CD14-positive monocyte (primary cell): ENCODE measurements around the gene GKAP1. TPM values are rescaled to one million over a fixed set of nuclear protein-coding genes. Genes with fewer than 3 reads are reported as not detected.

Experiments
- DNase-seq, 3 donors: peaks; one replicate each; pipeline ENCODE4 v3.0.0-alpha.2; 2011 to 2022
- H2AFZ ChIP-seq: 2 replicates; pipeline ENCODE4 v1.6.0; 2012; ENCODE audit warnings: mild to moderate bottlenecking, low read depth, low read length, inconsistent platforms; ENCODE audit not compliant: insufficient read depth, poor library complexity, severe bottlenecking
- H3K27ac ChIP-seq, 2 donors: 1 replicate in 1 of 2; 2 replicates in 1 of 2; pipeline ENCODE4 v1.5.1; 2012 to 2013; ENCODE audit warnings: low read length in 2 of 2, control low read depth in 1 of 2, inconsistent platforms in 1 of 2, low read depth in 1 of 2, mild to moderate bottlenecking in 1 of 2
- H3K27me3 ChIP-seq, 2 donors: one replicate each; pipeline versions ENCODE4 v1.6.0 to v1.6.1; 2011 to 2013; ENCODE audit warnings: low read length in 2 of 2; ENCODE audit not compliant: control insufficient read depth in 2 of 2, insufficient read depth in 2 of 2
- H3K36me3 ChIP-seq, 2 donors: replicated peaks in 1 of 2; 1 replicate in 1 of 2; 2 replicates in 1 of 2; pipeline versions ENCODE4 v1.5.1 to v1.6.1; 2012 to 2013; ENCODE audit warnings: low read length in 2 of 2, control low read depth in 1 of 2, inconsistent platforms in 1 of 2, mild to moderate bottlenecking in 1 of 2; ENCODE audit not compliant: insufficient read depth in 2 of 2, control insufficient read depth in 1 of 2
- H3K4me1 ChIP-seq, 2 donors: 1 replicate in 1 of 2; 2 replicates in 1 of 2; pipeline versions ENCODE4 v1.5.1 to v1.6.1; 2012 to 2013; ENCODE audit warnings: low read length in 2 of 2, control low read depth in 1 of 2, inconsistent platforms in 1 of 2, mild to moderate bottlenecking in 1 of 2, moderate library complexity in 1 of 2; ENCODE audit not compliant: insufficient read depth in 2 of 2, control insufficient read depth in 1 of 2
- H3K4me2 ChIP-seq: replicated peaks from 2 replicates; pipeline ENCODE3; 2012; ENCODE audit warnings: low read length, moderate library complexity, mild to moderate bottlenecking; ENCODE audit not compliant: poor library complexity, severe bottlenecking; ENCODE audit errors: extremely low read depth
- H3K4me3 ChIP-seq, 3 experiments: fragments of 200-600 bp in 1 of 3; sonication (generic) in 1 of 3; replicated peaks in 1 of 3; 1 replicate in 2 of 3; 2 replicates in 1 of 3; pipeline ENCODE4 v1.5.1; 2011 to 2013; ENCODE audit warnings: low read length in 3 of 3, mild to moderate bottlenecking in 3 of 3, control low read depth in 2 of 3, low read depth in 2 of 3, inconsistent platforms in 1 of 3, moderate library complexity in 1 of 3
- H3K79me2 ChIP-seq: 2 replicates; pipeline ENCODE4 v1.6.0; 2012; ENCODE audit warnings: mild to moderate bottlenecking, control low read depth, inconsistent platforms, low read length, moderate library complexity; ENCODE audit not compliant: insufficient read depth
- H3K9ac ChIP-seq: 2 replicates; pipeline ENCODE4 v1.6.0; 2017; ENCODE audit warnings: low read length, mild to moderate bottlenecking; ENCODE audit not compliant: insufficient read depth, poor library complexity, severe bottlenecking
- H3K9me3 ChIP-seq, 2 donors: replicated peaks in 1 of 2; 1 replicate in 1 of 2; 2 replicates in 1 of 2; pipeline versions ENCODE4 v1.5.1 to v1.6.1; 2012 to 2013; ENCODE audit warnings: low read length in 2 of 2, control low read depth in 1 of 2; ENCODE audit not compliant: control insufficient read depth in 1 of 2, insufficient read depth in 1 of 2
- H4K20me1 ChIP-seq: 2 replicates; pipeline ENCODE4 v1.6.0; 2012; ENCODE audit warnings: mild to moderate bottlenecking, low read length, control low read depth, moderate library complexity; ENCODE audit not compliant: insufficient read depth
- H3K27ac Mint-ChIP-seq, 7 donors: one replicate each; pipeline ENCODE4 v1.8.0; 2020; ENCODE audit warnings: mild to moderate bottlenecking in 7 of 7, mixed read lengths in 7 of 7, moderate library complexity in 6 of 7, inconsistent platforms in 2 of 7
- H3K27me3 Mint-ChIP-seq, 3 donors: one replicate each; pipeline ENCODE4 v1.8.0; 2021 to 2022; ENCODE audit warnings: low read depth in 3 of 3, mild to moderate bottlenecking in 3 of 3, mixed read lengths in 3 of 3, moderate library complexity in 3 of 3, inconsistent platforms in 1 of 3
- H3K36me3 Mint-ChIP-seq, 2 donors: one replicate each; pipeline ENCODE4 v1.8.0; 2020; ENCODE audit warnings: mixed read lengths in 2 of 2, inconsistent platforms in 1 of 2, mild to moderate bottlenecking in 1 of 2
- H3K4me1 Mint-ChIP-seq: one replicate; pipeline ENCODE4 v1.8.0; 2020; ENCODE audit warnings: mild to moderate bottlenecking, mixed read lengths
- H3K4me3 Mint-ChIP-seq, 2 donors: one replicate each; pipeline ENCODE4 v1.8.0; 2020; ENCODE audit warnings: mild to moderate bottlenecking in 2 of 2, mixed read lengths in 2 of 2, moderate library complexity in 1 of 2
- H3K9me3 Mint-ChIP-seq, 7 donors: one replicate each; pipeline ENCODE4 v1.8.0; 2020 to 2022; ENCODE audit warnings: mixed read lengths in 7 of 7, mild to moderate bottlenecking in 6 of 7, moderate library complexity in 6 of 7, inconsistent platforms in 2 of 7
- WGBS: methylation state at CpG from one replicate; pipeline ENCODE4 v1.1.5; 2013; ENCODE audit warnings: missing lambda C conversion rate; ENCODE audit not compliant: insufficient coverage; 5-methylcytosine and 5-hydroxymethylcytosine counted together
- intact Hi-C, 2 donors: fragments of 100-400 bp; cut with micrococcal nuclease; formaldehyde crosslinking; loops; one replicate each; pipeline versions ENCODE4 v1.15.0 to v1.15.1; 2023
- polyA plus RNA-seq, 3 donors: library from polyadenylated mRNA; depleted of rRNA in 1 of 3; unstranded in 2 of 3; stranded (reverse) in 1 of 3; fragments of 300-500 nt in 2 of 3; fragments of >200 nt in 1 of 3; fragmentation: Illumina TruSeq in 2 of 3; gene quantifications; 1 replicate in 2 of 3; 2 replicates in 1 of 3; pipeline ENCODE4 v1.2.3, GENCODE V29; 2012 to 2021
- TF ChIP-seq, protein P1 (sequence below): fragments of 200-600 bp; IDR thresholded peaks from one replicate; pipeline ENCODE4 v1.8.0; 2022; ENCODE audit warnings: antibody characterized with exemption, mild to moderate bottlenecking

GKAP1 gene
- polyA plus RNA-seq, 3 donors, result 0.71 to 1.5 (median 1.4) TPM

DNA sequence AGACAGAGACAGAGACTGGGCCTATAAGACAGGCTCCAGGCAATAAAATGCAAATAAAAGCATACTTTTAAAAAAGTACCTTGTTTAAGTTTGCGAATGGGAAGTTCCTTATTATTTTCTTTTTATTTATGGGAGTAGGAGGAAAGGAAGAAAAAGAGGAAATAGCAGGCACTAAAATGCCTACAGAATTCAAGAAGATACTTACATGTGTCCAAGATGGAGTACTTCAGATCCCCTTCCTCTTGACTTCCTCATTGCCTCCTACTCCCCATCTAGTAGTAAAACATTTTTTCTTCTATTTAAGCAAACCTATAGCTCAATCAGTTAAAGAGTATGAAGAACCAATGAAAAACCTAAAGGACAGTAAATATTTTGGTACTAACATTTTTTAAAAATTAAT is 24.8 kb downstream of the GKAP1 start:
- H3K79me2 ChIP-seq, result no peaks in the 10 kb centered on the region
- no peak overlapping the region for H3K9ac ChIP-seq
- no peaks in the 10 kb centered on the region for H3K36me3 ChIP-seq
- TF ChIP-seq, protein P1, sequence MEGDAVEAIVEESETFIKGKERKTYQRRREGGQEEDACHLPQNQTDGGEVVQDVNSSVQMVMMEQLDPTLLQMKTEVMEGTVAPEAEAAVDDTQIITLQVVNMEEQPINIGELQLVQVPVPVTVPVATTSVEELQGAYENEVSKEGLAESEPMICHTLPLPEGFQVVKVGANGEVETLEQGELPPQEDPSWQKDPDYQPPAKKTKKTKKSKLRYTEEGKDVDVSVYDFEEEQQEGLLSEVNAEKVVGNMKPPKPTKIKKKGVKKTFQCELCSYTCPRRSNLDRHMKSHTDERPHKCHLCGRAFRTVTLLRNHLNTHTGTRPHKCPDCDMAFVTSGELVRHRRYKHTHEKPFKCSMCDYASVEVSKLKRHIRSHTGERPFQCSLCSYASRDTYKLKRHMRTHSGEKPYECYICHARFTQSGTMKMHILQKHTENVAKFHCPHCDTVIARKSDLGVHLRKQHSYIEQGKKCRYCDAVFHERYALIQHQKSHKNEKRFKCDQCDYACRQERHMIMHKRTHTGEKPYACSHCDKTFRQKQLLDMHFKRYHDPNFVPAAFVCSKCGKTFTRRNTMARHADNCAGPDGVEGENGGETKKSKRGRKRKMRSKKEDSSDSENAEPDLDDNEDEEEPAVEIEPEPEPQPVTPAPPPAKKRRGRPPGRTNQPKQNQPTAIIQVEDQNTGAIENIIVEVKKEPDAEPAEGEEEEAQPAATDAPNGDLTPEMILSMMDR, result no peak
- H2AFZ ChIP-seq, result no peak overlapping the region
- no peaks in the 10 kb centered on the region for H3K27me3 ChIP-seq
- no peak overlapping the region for H3K4me3 ChIP-seq
- Mint-ChIP-seq H3K27ac (peak overlapping the region in 1 of 7 donors; percentile 65), H3K27me3 (no peaks in the 10 kb centered on the region), H3K9me3 (no peaks in the 10 kb centered on the region), H3K36me3 (peaks cover 0 to 7% of the 10 kb centered on the region in 2 donors), H3K4me3 (no peak overlapping the region), H3K4me1 (no peaks in the 10 kb centered on the region)
- intact Hi-C loops, result no loop called here
- H3K9me3 ChIP-seq, result no peaks in the 10 kb centered on the region
- H3K27ac ChIP-seq, result no peak overlapping the region
- no CpG with 5 or more reads among the region's 1 CpG for WGBS
- H3K4me1 ChIP-seq, result no peaks in the 10 kb centered on the region
- DNase-seq, result no peak
- H4K20me1 ChIP-seq, result no peaks in the 10 kb centered on the region
- H3K4me2 ChIP-seq, result no peak overlapping the region

DNA sequence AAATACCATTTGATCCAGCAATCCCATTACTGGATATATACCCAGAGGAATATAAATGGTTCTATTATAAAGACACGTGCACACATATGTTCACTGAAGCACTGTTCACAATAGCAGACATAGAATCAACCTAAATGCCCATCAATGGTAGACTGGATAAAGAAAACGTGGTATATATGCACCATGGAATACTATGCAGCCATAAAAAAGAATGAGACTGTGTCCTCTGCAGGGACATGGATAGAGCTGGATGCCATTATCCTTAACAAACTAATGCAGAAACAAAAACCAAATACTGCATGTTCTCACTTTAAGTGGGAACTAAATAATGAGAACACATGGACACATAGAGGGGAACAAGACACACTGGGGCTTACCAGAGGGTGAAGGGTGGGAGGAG is 39.4 kb downstream of the GKAP1 start:
- TF ChIP-seq, protein P1, result no peak
- H4K20me1 ChIP-seq, result no peaks in the 10 kb centered on the region
- H2AFZ ChIP-seq, result no peak overlapping the region
- H3K4me3 ChIP-seq, result no peak overlapping the region
- H3K4me1 ChIP-seq, result no peaks in the 10 kb centered on the region
- no peaks in the 10 kb centered on the region for H3K4me1 Mint-ChIP-seq
- intact Hi-C loops, result no loop called here
- H3K79me2 ChIP-seq, result no peaks in the 10 kb centered on the region
- no peak overlapping the region for H3K4me2 ChIP-seq
- no peaks in the 10 kb centered on the region for H3K36me3 ChIP-seq
- no peak overlapping the region for H3K9ac ChIP-seq
- no peaks in the 10 kb centered on the region for H3K36me3 Mint-ChIP-seq
- no peaks in the 10 kb centered on the region for H3K27me3 ChIP-seq
- no peak for DNase-seq
- no peaks in the 10 kb centered on the region for H3K27me3 Mint-ChIP-seq
- no peak overlapping the region for H3K27ac ChIP-seq
- H3K27ac Mint-ChIP-seq, result no peak overlapping the region
- no CpG with 5 or more reads among the region's 2 CpGs for WGBS
- H3K9me3 ChIP-seq, result no peaks in the 10 kb centered on the region
- no peak overlapping the region for H3K4me3 Mint-ChIP-seq
- H3K9me3 Mint-ChIP-seq, result peaks cover 0 to 2% (median 0%) of the 10 kb centered on the region in 7 donors
